ENCODE results near the gene EYS. TPM values are rescaled to one million over a fixed set of nuclear protein-coding genes. Genes with fewer than 3 reads are reported as not detected.

EYS gene
- total and polyA plus RNA-seq, 4 donors, result not detected

DNA sequence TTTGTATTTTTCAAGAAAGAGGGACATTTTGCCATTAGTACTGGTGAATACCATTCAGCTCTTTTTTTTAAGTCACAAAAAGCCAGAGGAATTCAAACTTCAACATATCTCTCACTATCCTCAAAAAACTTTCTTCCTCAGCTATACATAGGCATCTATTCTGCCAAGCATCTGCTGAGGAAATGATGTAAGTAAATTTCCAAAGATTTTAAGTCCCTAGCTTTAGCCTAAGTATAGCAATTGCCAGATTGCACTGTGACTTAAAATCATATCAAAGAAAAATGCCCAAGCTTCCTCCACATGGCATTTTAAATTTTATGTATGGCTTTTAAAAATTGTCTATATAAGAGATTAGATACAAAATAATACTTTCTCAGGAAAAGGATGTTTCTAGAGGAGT is 237.4 kb downstream of the EYS start:
- DNase-seq (no peak), ATAC-seq (ENCODE audit: low FRiP score) (no peak)
- peaks cover 1% of the 10 kb centered on the region for H3K9me3 ChIP-seq (ENCODE audit: control insufficient read depth, low read length)
- intact Hi-C loops (cut with DNase I), result no loop called here
- no peaks in the 10 kb centered on the region for H3K36me3 ChIP-seq (ENCODE audit: control insufficient read depth in 1 of 2, insufficient read depth in 2 of 2, low read length in 1 of 2)
- H3K4me1 ChIP-seq (ENCODE audit: control insufficient read depth in 1 of 2, insufficient read depth in 2 of 2, low read length in 2 of 2), result no peaks in the 10 kb centered on the region
- no peak overlapping the region for H3K27ac ChIP-seq (ENCODE audit: low read depth in 1 of 2, low read length in 2 of 2)
- no peaks in the 10 kb centered on the region for H3K27me3 ChIP-seq (ENCODE audit: control insufficient read depth in 1 of 2, insufficient read depth in 2 of 2, low read length in 1 of 2)
- H3K4me3 ChIP-seq (ENCODE audit: low read length in 2 of 2), result no peak overlapping the region

DNA sequence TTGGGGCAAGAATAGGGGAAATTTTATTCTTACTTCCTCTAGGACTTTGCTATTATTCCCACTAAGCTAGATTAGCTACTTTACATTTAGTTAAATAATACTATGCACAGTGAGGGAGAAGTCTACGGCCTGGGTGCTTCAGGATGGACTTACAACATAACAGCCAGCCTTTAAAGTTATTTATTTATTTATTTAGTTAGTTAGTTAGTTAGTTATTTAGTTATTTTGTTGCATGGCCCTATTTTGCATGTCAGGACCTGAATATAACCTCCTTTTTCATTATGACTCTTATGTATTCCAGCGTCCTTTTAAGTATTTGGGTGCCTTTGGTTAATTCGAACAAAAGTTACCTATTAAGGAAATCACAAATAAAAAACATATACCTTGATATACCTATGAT is 238.7 kb downstream of the EYS start:
- 70 to 74% methylated on average over 3 of the region's 3 CpGs for WGBS, 2 donors

DNA sequence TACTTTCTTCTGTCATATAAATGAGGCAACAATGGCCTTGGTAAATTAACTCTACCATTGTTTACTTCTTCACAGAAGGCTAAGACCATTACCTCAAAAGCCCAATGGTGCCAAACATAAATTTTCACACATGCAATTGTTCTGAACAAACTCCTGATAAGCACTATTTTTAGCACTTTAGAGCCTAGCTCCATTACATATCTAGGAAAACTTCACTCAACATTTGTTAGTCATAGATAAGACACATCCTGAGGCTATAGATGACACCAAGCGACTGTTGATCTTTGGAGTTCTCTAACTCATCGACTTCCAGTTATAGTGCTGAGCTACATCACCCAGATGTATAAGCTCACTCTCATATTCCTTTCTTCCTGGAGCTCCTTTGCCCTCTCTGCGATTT is 245.9 kb downstream of the EYS start:
- ATAC-seq (ENCODE audit: low FRiP score), result no peak
- intact Hi-C loops (cut with DNase I), result no loop called here

More for the DNA sequence above, 238.7 kb downstream of the EYS start:
- Histone ChIP-seq H3K4me1 (ENCODE audit: control insufficient read depth in 1 of 2, insufficient read depth in 2 of 2, low read length in 2 of 2) (no peaks in the 10 kb centered on the region), H3K36me3 (ENCODE audit: control insufficient read depth in 1 of 2, insufficient read depth in 2 of 2, low read length in 1 of 2) (no peaks in the 10 kb centered on the region), H3K9me3 (ENCODE audit: control insufficient read depth, low read length) (peaks cover 1% of the 10 kb centered on the region), H3K27ac (ENCODE audit: low read depth in 1 of 2, low read length in 2 of 2) (no peak overlapping the region), H3K27me3 (ENCODE audit: control insufficient read depth in 1 of 2, insufficient read depth in 2 of 2, low read length in 1 of 2) (no peaks in the 10 kb centered on the region), H3K4me3 (ENCODE audit: low read length in 2 of 2) (no peak overlapping the region)
- ATAC-seq (ENCODE audit: low FRiP score) (no peak), DNase-seq (no peak)
- intact Hi-C loops (cut with DNase I), result no loop called here

DNA sequence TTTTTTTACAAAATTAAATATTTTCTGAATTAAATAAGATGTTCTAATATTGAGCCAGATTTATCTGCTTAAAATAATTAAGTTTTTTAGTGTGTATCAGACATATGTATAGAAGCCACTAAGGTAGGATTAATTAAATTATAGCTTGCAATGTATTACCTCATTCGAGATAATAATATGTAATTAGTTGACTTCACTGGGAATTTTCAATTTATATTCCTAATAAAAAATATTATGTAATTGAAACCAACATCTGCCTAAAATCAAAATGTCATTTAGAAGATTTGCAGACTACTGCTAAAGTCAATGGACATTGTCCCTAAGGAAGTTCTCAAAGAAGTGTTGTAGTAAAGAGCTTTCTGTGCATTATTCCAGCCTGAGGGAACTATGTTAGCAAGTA is 254.7 kb downstream of the EYS start:
- Histone ChIP-seq H3K27ac (ENCODE audit: low read depth in 1 of 2, low read length in 2 of 2) (no peak overlapping the region), H3K27me3 (ENCODE audit: control insufficient read depth in 1 of 2, insufficient read depth in 2 of 2, low read length in 1 of 2) (no peaks in the 10 kb centered on the region), H3K4me3 (ENCODE audit: low read length in 2 of 2) (no peak overlapping the region), H3K9me3 (ENCODE audit: control insufficient read depth, low read length) (no peaks in the 10 kb centered on the region), H3K4me1 (ENCODE audit: control insufficient read depth in 1 of 2, insufficient read depth in 2 of 2, low read length in 2 of 2) (no peaks in the 10 kb centered on the region), H3K36me3 (ENCODE audit: control insufficient read depth in 1 of 2, insufficient read depth in 2 of 2, low read length in 1 of 2) (no peaks in the 10 kb centered on the region)
- intact Hi-C loops (cut with DNase I), result no loop called here
- ATAC-seq (ENCODE audit: low FRiP score), result no peak
- DNase-seq, result no peak
- WGBS, 2 donors, result 82 to 83% methylated on average over 1 of the region's 1 CpG

More for the DNA sequence above, 245.9 kb downstream of the EYS start:
- Histone ChIP-seq H3K9me3 (ENCODE audit: control insufficient read depth, low read length) (peaks cover 1% of the 10 kb centered on the region), H3K4me3 (ENCODE audit: low read length in 2 of 2) (no peak overlapping the region), H3K36me3 (ENCODE audit: control insufficient read depth in 1 of 2, insufficient read depth in 2 of 2, low read length in 1 of 2) (no peaks in the 10 kb centered on the region), H3K4me1 (ENCODE audit: control insufficient read depth in 1 of 2, insufficient read depth in 2 of 2, low read length in 2 of 2) (no peaks in the 10 kb centered on the region), H3K27me3 (ENCODE audit: control insufficient read depth in 1 of 2, insufficient read depth in 2 of 2, low read length in 1 of 2) (no peaks in the 10 kb centered on the region), H3K27ac (ENCODE audit: low read depth in 1 of 2, low read length in 2 of 2) (no peak overlapping the region)
- no peak for DNase-seq
- WGBS, 2 donors, result 66 to 74% methylated on average over 3 of the region's 3 CpGs

DNA sequence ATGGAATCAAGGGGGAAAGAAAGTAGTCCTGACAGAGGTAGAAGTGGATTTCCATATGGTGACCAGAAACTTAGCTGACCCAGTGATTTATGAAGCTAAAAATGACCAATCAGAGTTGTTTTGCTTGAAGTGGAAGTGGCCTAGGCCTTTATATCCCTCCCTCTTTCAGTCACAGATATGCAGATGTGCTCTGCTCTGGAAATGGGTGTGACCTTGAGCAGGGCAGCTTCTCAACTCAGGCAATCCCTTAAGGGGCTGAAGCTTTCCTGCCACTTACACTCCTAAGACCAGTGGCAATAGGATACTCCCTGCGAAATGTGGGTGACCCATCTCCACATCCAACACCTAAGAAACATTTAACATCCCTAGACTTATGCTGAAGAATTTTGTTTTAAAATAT is 256.6 kb downstream of the EYS start:
- 80 to 90% methylated on average over 1 of the region's 1 CpG for WGBS, 2 donors
- intact Hi-C loops (cut with DNase I), result no loop called here
- Histone ChIP-seq H3K9me3 (ENCODE audit: control insufficient read depth, low read length) (no peaks in the 10 kb centered on the region), H3K4me3 (ENCODE audit: low read length in 2 of 2) (no peak overlapping the region), H3K4me1 (ENCODE audit: control insufficient read depth in 1 of 2, insufficient read depth in 2 of 2, low read length in 2 of 2) (no peaks in the 10 kb centered on the region), H3K27ac (ENCODE audit: low read depth in 1 of 2, low read length in 2 of 2) (no peak overlapping the region), H3K36me3 (ENCODE audit: control insufficient read depth in 1 of 2, insufficient read depth in 2 of 2, low read length in 1 of 2) (no peaks in the 10 kb centered on the region), H3K27me3 (ENCODE audit: control insufficient read depth in 1 of 2, insufficient read depth in 2 of 2, low read length in 1 of 2) (no peaks in the 10 kb centered on the region)
- ATAC-seq (ENCODE audit: low FRiP score) (no peak), DNase-seq (no peak)

DNA sequence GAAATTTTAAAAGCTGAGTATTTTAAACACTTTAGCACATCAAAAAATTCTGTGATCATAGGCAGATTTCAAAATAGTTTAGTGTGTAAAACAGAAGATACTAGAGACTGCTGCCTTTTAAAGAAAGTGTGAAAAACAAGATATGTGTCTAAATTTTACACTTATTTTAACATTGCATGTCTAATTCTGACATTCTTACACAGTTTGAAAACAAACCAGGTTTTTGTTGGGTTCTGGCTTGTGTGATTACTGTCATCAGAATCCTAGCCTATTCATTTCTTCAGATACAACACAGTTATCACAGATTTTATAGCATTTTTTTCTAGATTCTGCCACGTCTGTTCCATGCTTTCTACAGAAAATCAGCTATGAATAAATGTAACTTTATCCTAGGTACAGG is 257.1 kb downstream of the EYS start:
- no peak overlapping the region for H3K27ac ChIP-seq (ENCODE audit: low read depth in 1 of 2, low read length in 2 of 2)
- no peaks in the 10 kb centered on the region for H3K27me3 ChIP-seq (ENCODE audit: control insufficient read depth in 1 of 2, insufficient read depth in 2 of 2, low read length in 1 of 2)
- no peaks in the 10 kb centered on the region for H3K9me3 ChIP-seq (ENCODE audit: control insufficient read depth, low read length)
- ATAC-seq (ENCODE audit: low FRiP score) (no peak), DNase-seq (no peak)
- intact Hi-C loops (cut with DNase I), result no loop called here
- no peaks in the 10 kb centered on the region for H3K36me3 ChIP-seq (ENCODE audit: control insufficient read depth in 1 of 2, insufficient read depth in 2 of 2, low read length in 1 of 2)
- no peak overlapping the region for H3K4me3 ChIP-seq (ENCODE audit: low read length in 2 of 2)
- H3K4me1 ChIP-seq (ENCODE audit: control insufficient read depth in 1 of 2, insufficient read depth in 2 of 2, low read length in 2 of 2), result no peaks in the 10 kb centered on the region
- WGBS, 2 donors, result 27 to 36% methylated on average over 1 of the region's 1 CpG

DNA sequence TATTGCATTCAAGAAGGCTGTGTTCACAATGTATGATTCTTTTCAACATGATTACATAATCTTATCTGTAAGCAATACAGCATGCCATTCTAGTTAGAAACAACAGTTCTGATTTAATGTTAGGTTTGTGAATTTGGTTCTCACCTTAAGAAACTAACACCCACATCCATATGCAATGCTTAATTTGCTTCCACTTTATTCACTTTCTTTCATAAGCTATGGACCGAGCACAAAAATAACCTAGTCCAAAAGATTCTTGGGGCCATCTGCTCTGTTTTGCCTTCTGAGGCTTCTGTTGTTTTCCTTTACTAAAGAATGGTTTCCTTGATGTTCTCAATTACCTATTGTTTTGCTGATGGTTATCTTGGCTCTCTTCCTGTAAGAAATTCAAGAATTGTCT is 258.2 kb downstream of the EYS start:
- no peak for DNase-seq
- WGBS, 2 donors, result 41 to 47% methylated on average over 1 of the region's 1 CpG
- H3K9me3 ChIP-seq (ENCODE audit: control insufficient read depth, low read length), result no peaks in the 10 kb centered on the region
- no peak overlapping the region for H3K4me3 ChIP-seq (ENCODE audit: low read length in 2 of 2)
- no peak for ATAC-seq (ENCODE audit: low FRiP score)
- H3K4me1 ChIP-seq (ENCODE audit: control insufficient read depth in 1 of 2, insufficient read depth in 2 of 2, low read length in 2 of 2), result no peaks in the 10 kb centered on the region
- no peaks in the 10 kb centered on the region for H3K27me3 ChIP-seq (ENCODE audit: control insufficient read depth in 1 of 2, insufficient read depth in 2 of 2, low read length in 1 of 2)
- H3K36me3 ChIP-seq (ENCODE audit: control insufficient read depth in 1 of 2, insufficient read depth in 2 of 2, low read length in 1 of 2), result no peaks in the 10 kb centered on the region
- intact Hi-C loops (cut with DNase I), result no loop called here
- H3K27ac ChIP-seq (ENCODE audit: low read depth in 1 of 2, low read length in 2 of 2), result no peak overlapping the region

DNA sequence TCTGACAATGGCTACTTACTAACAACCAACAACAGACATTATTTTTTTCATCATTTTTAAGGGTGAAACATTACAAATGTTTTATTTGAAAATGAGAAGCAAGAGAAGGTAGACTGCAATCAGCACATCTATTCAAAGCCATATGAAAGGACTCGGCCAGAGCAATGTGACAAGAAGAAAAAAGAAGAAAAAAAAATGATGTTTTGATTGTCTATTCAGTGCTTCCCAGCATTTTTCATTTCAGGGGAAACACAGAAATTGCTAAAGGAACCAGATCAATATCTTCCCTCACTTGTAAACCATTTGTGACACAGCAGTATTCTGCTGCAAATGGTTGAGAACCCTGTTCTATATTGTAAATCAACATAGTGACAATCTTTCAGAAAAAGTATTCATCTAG is 270.7 kb downstream of the EYS start:
- Histone ChIP-seq H3K4me1 (ENCODE audit: control insufficient read depth in 1 of 2, insufficient read depth in 2 of 2, low read length in 2 of 2) (no peaks in the 10 kb centered on the region), H3K36me3 (ENCODE audit: control insufficient read depth in 1 of 2, insufficient read depth in 2 of 2, low read length in 1 of 2) (no peaks in the 10 kb centered on the region), H3K27me3 (ENCODE audit: control insufficient read depth in 1 of 2, insufficient read depth in 2 of 2, low read length in 1 of 2) (no peaks in the 10 kb centered on the region), H3K27ac (ENCODE audit: low read depth in 1 of 2, low read length in 2 of 2) (no peak overlapping the region), H3K9me3 (ENCODE audit: control insufficient read depth, low read length) (no peaks in the 10 kb centered on the region), H3K4me3 (ENCODE audit: low read length in 2 of 2) (no peak overlapping the region)
- DNase-seq (no peak), ATAC-seq (ENCODE audit: low FRiP score) (no peak)
- WGBS, 2 donors, result 47 to 51% methylated on average over 1 of the region's 1 CpG
- intact Hi-C loops (cut with DNase I), result loop anchor here in 1 of 2 donors (2.0 kb wide), 1 partner anchor 15 kb away; no protein-coding TSS in a partner anchor

DNA sequence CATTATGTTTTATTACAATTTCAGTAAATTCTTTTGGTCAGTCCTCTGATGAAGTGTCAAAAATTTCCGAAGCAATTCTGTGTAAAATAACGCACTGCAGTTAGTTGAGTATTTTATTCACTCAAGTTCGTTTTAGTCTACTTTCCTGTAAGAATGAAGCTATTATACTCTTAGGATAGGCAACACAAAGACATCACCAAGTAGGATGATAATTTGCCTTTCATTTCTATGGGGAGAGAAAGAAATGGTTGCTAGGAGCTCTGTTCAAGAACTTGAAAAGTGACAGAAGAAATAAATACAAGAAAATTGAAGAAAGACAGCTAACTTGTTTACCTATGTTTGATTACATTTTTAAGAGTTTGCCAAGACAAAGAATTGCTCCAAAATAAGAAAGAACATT is 290.4 kb downstream of the EYS start:
- no peak for DNase-seq
- intact Hi-C loops (cut with DNase I), result no loop called here
- no peaks in the 10 kb centered on the region for H3K27me3 ChIP-seq (ENCODE audit: control insufficient read depth in 1 of 2, insufficient read depth in 2 of 2, low read length in 1 of 2)
- 66 to 72% methylated on average over 3 of the region's 3 CpGs for WGBS, 2 donors
- H3K4me1 ChIP-seq (ENCODE audit: control insufficient read depth in 1 of 2, insufficient read depth in 2 of 2, low read length in 2 of 2), result no peaks in the 10 kb centered on the region
- H3K27ac ChIP-seq (ENCODE audit: low read depth in 1 of 2, low read length in 2 of 2), result no peak overlapping the region
- ATAC-seq (ENCODE audit: low FRiP score), result no peak
- no peak overlapping the region for H3K4me3 ChIP-seq (ENCODE audit: low read length in 2 of 2)
- H3K9me3 ChIP-seq (ENCODE audit: control insufficient read depth, low read length), result no peaks in the 10 kb centered on the region
- H3K36me3 ChIP-seq (ENCODE audit: control insufficient read depth in 1 of 2, insufficient read depth in 2 of 2, low read length in 1 of 2), result no peaks in the 10 kb centered on the region
